Measurements from ENCODE around the gene DGCR2. TPM values are rescaled to one million over a fixed set of nuclear protein-coding genes. Genes with fewer than 3 reads are reported as not detected.
"Not testable (repeated sequence)": the region's sequence is repeated elsewhere in the genome, so short reads cannot be mapped to it uniquely, and the experiment has no call there.

DGCR2 gene
- total and polyA plus RNA-seq, 2 donors from 2014 or later = 37.5 to 67.7 TPM

DNA sequence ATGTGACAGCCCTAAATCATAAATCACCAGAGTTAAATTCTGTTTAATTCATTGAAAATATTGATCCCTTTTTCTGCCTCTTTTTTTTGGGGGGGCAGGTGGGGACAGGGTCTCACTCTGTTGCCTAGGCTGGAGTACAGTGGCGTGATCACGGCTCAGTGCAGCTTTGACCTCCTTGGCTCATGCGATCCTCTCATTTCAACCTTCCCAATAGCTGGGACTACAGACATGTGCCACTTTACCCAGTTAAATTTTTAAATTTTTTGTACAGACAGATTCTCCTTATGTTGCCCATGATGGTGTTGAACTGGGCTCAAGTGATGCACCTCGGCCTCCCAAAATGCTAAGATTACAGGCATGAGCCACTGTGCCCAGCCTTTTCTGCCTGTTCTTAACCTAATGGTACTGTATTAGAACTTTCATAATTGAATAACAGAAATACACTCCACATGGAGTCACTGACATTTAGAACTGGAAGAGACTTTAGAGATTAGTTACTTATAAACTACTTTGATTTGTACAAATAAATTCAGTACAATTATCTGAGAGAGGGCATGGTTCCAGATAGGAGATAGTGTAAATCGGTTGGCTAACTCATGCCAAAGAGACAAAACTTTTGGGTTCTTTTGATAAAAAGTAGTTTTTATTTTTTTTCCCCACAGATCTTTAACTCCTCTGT, 109.8 kb downstream of the DGCR2 start:
- H3K9ac ChIP-seq (ENCODE audit: low read length in 3 of 3) = no peak overlapping the region
- DNase-seq (no peak), FAIRE-seq (peak; percentile 89)
- TF ChIP-seq, protein P1, sequence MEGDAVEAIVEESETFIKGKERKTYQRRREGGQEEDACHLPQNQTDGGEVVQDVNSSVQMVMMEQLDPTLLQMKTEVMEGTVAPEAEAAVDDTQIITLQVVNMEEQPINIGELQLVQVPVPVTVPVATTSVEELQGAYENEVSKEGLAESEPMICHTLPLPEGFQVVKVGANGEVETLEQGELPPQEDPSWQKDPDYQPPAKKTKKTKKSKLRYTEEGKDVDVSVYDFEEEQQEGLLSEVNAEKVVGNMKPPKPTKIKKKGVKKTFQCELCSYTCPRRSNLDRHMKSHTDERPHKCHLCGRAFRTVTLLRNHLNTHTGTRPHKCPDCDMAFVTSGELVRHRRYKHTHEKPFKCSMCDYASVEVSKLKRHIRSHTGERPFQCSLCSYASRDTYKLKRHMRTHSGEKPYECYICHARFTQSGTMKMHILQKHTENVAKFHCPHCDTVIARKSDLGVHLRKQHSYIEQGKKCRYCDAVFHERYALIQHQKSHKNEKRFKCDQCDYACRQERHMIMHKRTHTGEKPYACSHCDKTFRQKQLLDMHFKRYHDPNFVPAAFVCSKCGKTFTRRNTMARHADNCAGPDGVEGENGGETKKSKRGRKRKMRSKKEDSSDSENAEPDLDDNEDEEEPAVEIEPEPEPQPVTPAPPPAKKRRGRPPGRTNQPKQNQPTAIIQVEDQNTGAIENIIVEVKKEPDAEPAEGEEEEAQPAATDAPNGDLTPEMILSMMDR (IDR thresholded peaks at IDR 0.05; ENCODE audit: borderline replicate concordance, extremely low read depth, insufficient read depth) = no peak
- no peaks in the 10 kb centered on the region for H3K4me1 ChIP-seq (ENCODE audit: control insufficient read depth in 2 of 3, insufficient read depth in 2 of 3, low read depth in 1 of 3, low read length in 3 of 3)
- H3K27me3 ChIP-seq (ENCODE audit: control insufficient read depth, insufficient read depth, low read length) = no peaks in the 10 kb centered on the region
- no peak overlapping the region for H3K4me3 ChIP-seq (ENCODE audit: low read length in 3 of 3)
- intact Hi-C loops (cut with DNase I) = no loop called here
- H3K9me3 ChIP-seq (ENCODE audit: control insufficient read depth in 2 of 3, insufficient read depth in 1 of 3, low read length in 3 of 3) = no peaks in the 10 kb centered on the region
- H3K27ac ChIP-seq (ENCODE audit: low read depth in 2 of 2, low read length in 2 of 2) = peak overlapping the region in 1 of 2 donors; percentile 51
- no peaks in the 10 kb centered on the region for H3K36me3 ChIP-seq (ENCODE audit: control insufficient read depth in 2 of 3, insufficient read depth in 3 of 3, low read length in 3 of 3)

DNA sequence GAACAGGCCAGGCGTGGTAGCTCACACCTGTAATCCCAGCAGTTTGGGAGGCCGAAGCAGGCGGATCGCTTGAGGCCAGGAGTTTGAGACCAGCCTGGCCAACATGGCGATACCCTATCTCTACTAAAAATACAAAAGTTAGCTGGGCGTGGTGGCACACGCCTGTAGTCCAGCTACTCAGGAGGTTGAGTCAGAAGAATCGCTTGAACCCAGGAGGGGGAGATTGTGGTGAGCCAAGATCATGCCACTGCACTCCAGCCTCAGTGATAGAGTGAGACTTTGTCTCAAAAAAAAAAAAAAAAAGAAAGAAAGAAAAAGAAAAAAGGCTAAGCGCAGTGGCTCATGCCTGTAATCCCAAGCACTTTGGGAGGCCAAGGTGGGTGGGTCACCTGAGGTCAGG, 110.6 kb downstream of the DGCR2 start:
- H3K4me1 ChIP-seq (ENCODE audit: control insufficient read depth in 2 of 3, insufficient read depth in 2 of 3, low read depth in 1 of 3, low read length in 3 of 3); DNase-seq; H3K9me3 ChIP-seq (ENCODE audit: control insufficient read depth in 2 of 3, insufficient read depth in 1 of 3, low read length in 3 of 3); FAIRE-seq; intact Hi-C loops (cut with DNase I); H3K4me3 ChIP-seq (ENCODE audit: low read length in 3 of 3); H3K9ac ChIP-seq (ENCODE audit: low read length in 3 of 3); H3K27me3 ChIP-seq (ENCODE audit: control insufficient read depth, insufficient read depth, low read length); H3K36me3 ChIP-seq (ENCODE audit: control insufficient read depth in 2 of 3, insufficient read depth in 3 of 3, low read length in 3 of 3); H3K27ac ChIP-seq (ENCODE audit: low read depth in 2 of 2, low read length in 2 of 2): not testable (repeated sequence)

DNA sequence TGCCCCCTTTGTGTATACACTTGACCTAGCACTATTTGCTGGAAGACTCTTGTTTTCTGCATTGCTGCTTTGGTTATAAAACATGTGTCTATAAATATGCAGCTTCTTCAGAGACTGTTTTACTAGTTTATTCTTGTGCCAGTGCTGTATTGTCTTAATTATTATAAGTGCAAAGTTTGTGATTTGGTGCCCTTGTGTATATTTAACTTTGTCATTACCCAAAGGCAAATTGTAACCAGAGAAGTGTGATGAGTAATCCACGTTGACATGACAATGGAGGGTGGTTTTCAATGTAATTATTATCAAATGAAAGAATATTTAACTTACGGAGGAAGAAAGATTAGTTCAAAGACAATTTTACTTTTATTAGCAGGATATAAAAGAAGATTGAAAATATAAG, 111.1 kb downstream of the DGCR2 start:
- Histone ChIP-seq H3K4me3 (ENCODE audit: low read length in 3 of 3) (no peak overlapping the region), H3K9ac (ENCODE audit: low read length in 3 of 3) (no peak overlapping the region), H3K36me3 (ENCODE audit: control insufficient read depth in 2 of 3, insufficient read depth in 3 of 3, low read length in 3 of 3) (no peaks in the 10 kb centered on the region), H3K27ac (ENCODE audit: low read depth in 2 of 2, low read length in 2 of 2) (peak overlapping the region in 1 of 2 donors; percentile 16), H3K9me3 (ENCODE audit: control insufficient read depth in 2 of 3, insufficient read depth in 1 of 3, low read length in 3 of 3) (no peaks in the 10 kb centered on the region), H3K4me1 (ENCODE audit: control insufficient read depth in 2 of 3, insufficient read depth in 2 of 3, low read depth in 1 of 3, low read length in 3 of 3) (no peaks in the 10 kb centered on the region), H3K27me3 (ENCODE audit: control insufficient read depth, insufficient read depth, low read length) (no peaks in the 10 kb centered on the region)
- TF ChIP-seq, protein P1 (IDR thresholded peaks at IDR 0.05; ENCODE audit: borderline replicate concordance, extremely low read depth, insufficient read depth) = no peak
- intact Hi-C loops (cut with DNase I) = no loop called here
- DNase-seq = no peak
- peak; percentile 95 for FAIRE-seq

DNA sequence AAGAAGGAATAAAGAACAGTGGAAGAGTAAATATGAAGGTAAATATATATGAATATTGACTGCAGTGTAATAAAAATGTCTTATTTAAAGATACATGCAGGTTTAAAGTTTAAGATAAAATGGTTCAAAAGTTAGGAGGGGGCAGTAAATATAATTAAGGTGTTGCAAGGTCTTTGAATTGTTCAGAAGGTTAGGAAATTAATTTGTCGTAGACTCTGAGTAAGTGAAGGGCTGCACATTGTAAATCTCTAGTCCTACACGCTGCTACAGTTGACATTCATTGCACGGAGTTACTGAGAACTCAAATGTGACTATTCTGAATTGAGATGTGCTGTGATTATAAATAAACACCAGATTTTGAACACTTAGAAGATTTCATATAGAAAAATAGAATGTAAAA, 116.3 kb downstream of the DGCR2 start:
- TF ChIP-seq, protein P1 (IDR thresholded peaks at IDR 0.05; ENCODE audit: borderline replicate concordance, extremely low read depth, insufficient read depth) = no peak
- H3K27me3 ChIP-seq (ENCODE audit: control insufficient read depth, insufficient read depth, low read length) = no peaks in the 10 kb centered on the region
- no peak for DNase-seq
- H3K4me1 ChIP-seq (ENCODE audit: control insufficient read depth in 2 of 3, insufficient read depth in 2 of 3, low read depth in 1 of 3, low read length in 3 of 3) = no peaks in the 10 kb centered on the region
- no peaks in the 10 kb centered on the region for H3K36me3 ChIP-seq (ENCODE audit: control insufficient read depth in 2 of 3, insufficient read depth in 3 of 3, low read length in 3 of 3)
- no peak overlapping the region for H3K9ac ChIP-seq (ENCODE audit: low read length in 3 of 3)
- intact Hi-C loops (cut with DNase I) = no loop called here
- no peak overlapping the region for H3K27ac ChIP-seq (ENCODE audit: low read depth in 2 of 2, low read length in 2 of 2)
- FAIRE-seq = no peak
- no peak overlapping the region for H3K4me3 ChIP-seq (ENCODE audit: low read length in 3 of 3)
- no peaks in the 10 kb centered on the region for H3K9me3 ChIP-seq (ENCODE audit: control insufficient read depth in 2 of 3, insufficient read depth in 1 of 3, low read length in 3 of 3)

All from kidney (tissue), 14 donors.